Left ventricle myocardium inferior (tissue), 1 donor: ENCODE data around the gene LRMDA. TPM values are rescaled to one million over a fixed set of nuclear protein-coding genes. Genes with fewer than 3 reads are reported as not detected.

ENCODE experiments used
- DNase-seq: peaks from one replicate; pipeline ENCODE4 v3.0.0-alpha.2; 2020
- H3K27ac ChIP-seq: fragments of 200-600 bp; replicated peaks from 2 replicates; pipeline ENCODE4 v1.8.0; 2021
- H3K27me3 ChIP-seq: fragments of 200-600 bp; 2 replicates; pipeline ENCODE4 v1.8.0; 2021; ENCODE audit warnings: low read depth
- H3K36me3 ChIP-seq: fragments of 200-600 bp; 2 replicates; pipeline ENCODE4 v1.8.0; 2021
- H3K4me1 ChIP-seq: fragments of 200-600 bp; 2 replicates; pipeline ENCODE4 v1.8.0; 2021
- H3K4me3 ChIP-seq: fragments of 200-600 bp; 2 replicates; pipeline ENCODE4 v1.8.0; 2021; ENCODE audit warnings: mild to moderate bottlenecking, moderate library complexity
- H3K9me3 ChIP-seq: fragments of 200-600 bp; replicated peaks from 2 replicates; pipeline ENCODE4 v1.8.0; 2021
- intact Hi-C: fragments of 100-400 bp; cut with micrococcal nuclease; formaldehyde crosslinking; loops from one replicate; pipeline ENCODE4 v1.11.0; 2022
- total RNA-seq: library from RNA; stranded (reverse); fragmentation: NEBNext Ultra II Directional; extraction: Animal tissue kit (Norgen Biotek cat#: 25700); gene quantifications from one replicate; pipeline ENCODE4 v1.2.1, GENCODE V29; 2021
- TF ChIP-seq, protein P1 (sequence below): fragments of 200-600 bp; IDR thresholded peaks from 2 replicates; pipeline ENCODE4 v1.8.0; 2021; ENCODE audit warnings: antibody characterized with exemption, mild to moderate bottlenecking, borderline replicate concordance
- donor health status: DM: no; HTN: yes; CAD: no; lungs with severe emphysema.

LRMDA gene
- total RNA-seq, 1 donor from 2014 or later: 18.7 TPM

DNA sequence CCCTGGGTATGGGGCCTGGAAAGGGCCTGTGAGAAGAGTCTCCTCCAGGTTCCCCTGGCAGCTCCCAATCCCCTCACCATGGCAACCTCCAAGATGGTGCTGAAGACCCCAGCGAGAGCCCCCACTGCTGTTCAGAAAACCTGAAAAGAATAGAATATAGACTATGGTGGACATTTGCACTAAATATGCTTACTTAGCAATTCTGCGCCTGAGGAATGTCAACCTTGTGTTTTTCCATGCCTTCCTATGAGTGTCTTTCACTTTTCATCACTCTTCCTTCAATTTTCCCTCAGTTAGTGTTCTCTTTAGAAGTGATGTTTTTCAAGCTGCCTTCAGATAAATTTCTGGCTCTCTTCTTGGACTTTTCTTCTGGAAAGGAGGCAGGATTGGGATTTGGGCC is 589.2 kb downstream of the LRMDA start:
- Histone ChIP-seq H3K4me1 (no peaks in the 10 kb centered on the region), H3K27ac (no peak overlapping the region), H3K36me3 (no peaks in the 10 kb centered on the region), H3K27me3 (no peaks in the 10 kb centered on the region), H3K9me3 (no peaks in the 10 kb centered on the region), H3K4me3 (no peak overlapping the region)
- DNase-seq: no peak
- intact Hi-C loops: no loop called here
- TF ChIP-seq, protein P1, sequence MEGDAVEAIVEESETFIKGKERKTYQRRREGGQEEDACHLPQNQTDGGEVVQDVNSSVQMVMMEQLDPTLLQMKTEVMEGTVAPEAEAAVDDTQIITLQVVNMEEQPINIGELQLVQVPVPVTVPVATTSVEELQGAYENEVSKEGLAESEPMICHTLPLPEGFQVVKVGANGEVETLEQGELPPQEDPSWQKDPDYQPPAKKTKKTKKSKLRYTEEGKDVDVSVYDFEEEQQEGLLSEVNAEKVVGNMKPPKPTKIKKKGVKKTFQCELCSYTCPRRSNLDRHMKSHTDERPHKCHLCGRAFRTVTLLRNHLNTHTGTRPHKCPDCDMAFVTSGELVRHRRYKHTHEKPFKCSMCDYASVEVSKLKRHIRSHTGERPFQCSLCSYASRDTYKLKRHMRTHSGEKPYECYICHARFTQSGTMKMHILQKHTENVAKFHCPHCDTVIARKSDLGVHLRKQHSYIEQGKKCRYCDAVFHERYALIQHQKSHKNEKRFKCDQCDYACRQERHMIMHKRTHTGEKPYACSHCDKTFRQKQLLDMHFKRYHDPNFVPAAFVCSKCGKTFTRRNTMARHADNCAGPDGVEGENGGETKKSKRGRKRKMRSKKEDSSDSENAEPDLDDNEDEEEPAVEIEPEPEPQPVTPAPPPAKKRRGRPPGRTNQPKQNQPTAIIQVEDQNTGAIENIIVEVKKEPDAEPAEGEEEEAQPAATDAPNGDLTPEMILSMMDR: no peak

DNA sequence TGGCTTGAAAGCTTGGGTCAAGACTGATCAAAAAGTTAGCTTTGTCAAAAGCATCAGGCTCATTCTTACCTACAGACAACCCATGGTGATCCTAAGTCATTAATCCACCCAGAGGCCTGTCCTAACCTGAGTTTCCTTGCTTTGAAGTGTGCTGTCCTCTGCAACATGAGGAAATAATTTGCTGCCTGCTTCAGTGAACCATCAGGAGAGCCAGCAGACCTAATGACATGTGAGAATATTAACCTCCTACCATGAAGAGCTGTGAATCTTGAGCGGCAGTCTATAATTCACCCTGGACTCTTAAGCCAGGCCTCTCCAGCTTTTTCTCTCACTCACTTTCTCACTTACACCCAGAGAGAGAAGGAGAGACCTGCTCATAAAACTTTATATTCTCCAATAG is 590.0 kb downstream of the LRMDA start:
- H3K27ac ChIP-seq: no peak overlapping the region
- H3K4me1 ChIP-seq: no peaks in the 10 kb centered on the region
- H3K36me3 ChIP-seq: no peaks in the 10 kb centered on the region
- intact Hi-C loops: no loop called here
- DNase-seq: no peak
- TF ChIP-seq, protein P1: no peak
- no peaks in the 10 kb centered on the region for H3K9me3 ChIP-seq
- no peak overlapping the region for H3K4me3 ChIP-seq
- no peaks in the 10 kb centered on the region for H3K27me3 ChIP-seq

DNA sequence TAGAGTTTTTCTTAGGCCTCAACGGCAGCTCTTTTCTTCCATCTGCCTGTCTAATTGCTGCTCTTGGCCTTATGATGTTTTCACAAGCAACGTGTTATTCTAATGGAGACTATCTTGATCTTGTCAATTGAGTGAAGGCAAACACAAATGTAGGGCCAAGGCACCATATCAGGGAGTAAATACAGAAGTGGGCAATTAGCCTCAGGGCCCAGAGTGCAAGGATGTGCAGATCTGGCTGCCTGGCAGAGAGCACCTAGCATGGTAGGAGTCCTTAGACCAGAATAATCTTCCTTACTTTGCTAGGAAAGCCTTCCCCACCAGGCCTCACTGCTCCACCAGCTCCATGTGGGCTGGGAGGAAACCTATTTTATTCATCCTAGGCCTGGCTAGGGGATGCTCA is 590.9 kb downstream of the LRMDA start:
- no peaks in the 10 kb centered on the region for H3K36me3 ChIP-seq
- TF ChIP-seq, protein P1: no peak
- no peaks in the 10 kb centered on the region for H3K27me3 ChIP-seq
- no peaks in the 10 kb centered on the region for H3K4me1 ChIP-seq
- H3K4me3 ChIP-seq: no peak overlapping the region
- no peak for DNase-seq
- H3K9me3 ChIP-seq: no peaks in the 10 kb centered on the region
- no peak overlapping the region for H3K27ac ChIP-seq
- intact Hi-C loops: no loop called here

DNA sequence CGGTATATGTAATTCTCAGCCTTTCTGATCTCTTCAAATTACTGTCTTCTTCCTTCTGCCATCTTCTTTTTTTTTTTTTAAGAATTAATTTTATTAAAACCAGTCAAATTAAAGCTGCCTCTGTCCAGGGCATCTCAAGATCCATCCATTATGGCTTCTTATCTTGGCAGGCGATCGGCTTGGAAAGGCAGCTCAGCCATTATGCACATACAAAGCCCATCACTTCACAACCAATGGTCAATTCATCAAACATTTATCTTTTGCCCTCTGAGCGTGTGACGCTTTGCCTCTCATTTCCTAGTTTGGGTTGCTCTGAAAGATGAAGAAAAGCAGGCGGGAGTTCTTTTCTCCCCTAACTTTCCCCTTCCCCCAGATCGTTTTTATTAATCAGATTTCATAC is 591.6 kb downstream of the LRMDA start:
- Histone ChIP-seq H3K4me1 (no peaks in the 10 kb centered on the region), H3K27ac (no peak overlapping the region), H3K4me3 (no peak overlapping the region), H3K9me3 (no peaks in the 10 kb centered on the region), H3K27me3 (no peaks in the 10 kb centered on the region), H3K36me3 (no peaks in the 10 kb centered on the region)
- no peak for DNase-seq
- intact Hi-C loops: no loop called here
- TF ChIP-seq, protein P1: no peak

DNA sequence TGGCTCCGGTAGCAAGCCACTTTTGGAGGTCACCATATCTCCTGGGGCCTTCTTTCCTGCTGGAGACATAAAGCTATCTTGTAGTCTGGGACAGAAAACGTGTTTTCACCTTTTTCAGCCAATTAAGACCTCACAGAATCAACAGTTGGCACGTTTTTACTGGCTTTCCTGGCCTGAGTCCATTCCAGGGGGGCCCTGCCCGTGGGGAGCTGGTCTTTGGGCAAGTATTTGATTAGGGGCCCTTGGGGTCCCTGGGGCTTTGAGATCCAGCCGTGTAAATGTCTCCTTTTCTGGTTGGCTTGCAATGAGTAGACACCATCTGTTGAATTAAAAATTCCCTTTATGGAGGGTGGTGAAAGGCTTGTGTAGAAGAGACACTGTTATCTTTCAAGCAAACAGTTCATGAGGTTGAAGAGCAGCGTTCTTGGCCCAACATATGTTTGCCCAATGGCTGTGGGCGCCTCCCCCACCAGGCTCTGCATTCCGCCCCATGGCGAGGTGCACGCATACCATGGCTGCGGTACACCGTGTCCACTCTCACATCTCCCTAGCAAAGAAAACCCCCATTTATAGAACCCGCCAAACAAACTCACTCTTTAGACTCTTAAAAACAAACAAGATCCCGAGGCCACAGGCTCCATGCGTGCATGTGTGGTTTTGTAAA is 593.2 kb downstream of the LRMDA start:
- no peak for DNase-seq
- no peaks in the 10 kb centered on the region for H3K27me3 ChIP-seq
- H3K9me3 ChIP-seq: no peaks in the 10 kb centered on the region
- H3K4me1 ChIP-seq: no peaks in the 10 kb centered on the region
- no peaks in the 10 kb centered on the region for H3K36me3 ChIP-seq
- TF ChIP-seq, protein P1: no peak
- H3K4me3 ChIP-seq: no peak overlapping the region
- no peak overlapping the region for H3K27ac ChIP-seq
- intact Hi-C loops: no loop called here

DNA sequence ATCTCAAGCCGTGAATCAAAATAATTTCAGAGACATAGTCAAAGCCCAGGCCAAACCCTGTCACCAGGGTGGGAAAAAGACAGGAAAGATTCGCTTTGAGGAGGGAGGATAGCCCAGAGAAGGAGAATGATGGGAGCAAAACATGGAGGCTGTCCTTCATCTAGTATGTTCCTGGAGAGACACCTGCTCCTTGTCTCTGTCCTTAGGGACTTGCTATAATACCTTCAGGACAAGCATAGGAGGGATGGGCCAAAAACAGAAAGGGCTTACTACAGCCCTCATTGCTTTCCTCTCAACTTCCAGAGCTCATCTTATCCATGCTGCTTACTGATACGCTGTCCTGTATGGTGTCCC is 593.7 kb downstream of the LRMDA start:
- Histone ChIP-seq H3K27me3 (no peaks in the 10 kb centered on the region), H3K27ac (no peak overlapping the region), H3K4me1 (no peaks in the 10 kb centered on the region), H3K9me3 (no peaks in the 10 kb centered on the region), H3K4me3 (no peak overlapping the region), H3K36me3 (no peaks in the 10 kb centered on the region)
- DNase-seq: no peak
- intact Hi-C loops: no loop called here
- TF ChIP-seq, protein P1: no peak
